ENCODE measurements around the gene KRT7. TPM values are rescaled to one million over a fixed set of nuclear protein-coding genes. Genes with fewer than 3 reads are reported as not detected.
"Not testable (repeated sequence)": the region's sequence is repeated elsewhere in the genome, so short reads cannot be mapped to it uniquely, and the experiment has no call there.

Gene KRT7
- total RNA-seq, 1 donor from 2014 or later = not detected

GRCh38 chr12:52278575-52279421, 45.8 kb downstream of the KRT7 start:
- DNase-seq = peak; percentile 51

- no peak for DNase-seq
Measured at GRCh38 chr12:52279422-52280318, 46.6 kb downstream of the KRT7 start.

GRCh38 chr12:52280319-52280795, 47.3 kb downstream of the KRT7 start:
- no peak for DNase-seq

GRCh38 chr12:52280796-52281560, 47.9 kb downstream of the KRT7 start:
- no peak for DNase-seq

DNA sequence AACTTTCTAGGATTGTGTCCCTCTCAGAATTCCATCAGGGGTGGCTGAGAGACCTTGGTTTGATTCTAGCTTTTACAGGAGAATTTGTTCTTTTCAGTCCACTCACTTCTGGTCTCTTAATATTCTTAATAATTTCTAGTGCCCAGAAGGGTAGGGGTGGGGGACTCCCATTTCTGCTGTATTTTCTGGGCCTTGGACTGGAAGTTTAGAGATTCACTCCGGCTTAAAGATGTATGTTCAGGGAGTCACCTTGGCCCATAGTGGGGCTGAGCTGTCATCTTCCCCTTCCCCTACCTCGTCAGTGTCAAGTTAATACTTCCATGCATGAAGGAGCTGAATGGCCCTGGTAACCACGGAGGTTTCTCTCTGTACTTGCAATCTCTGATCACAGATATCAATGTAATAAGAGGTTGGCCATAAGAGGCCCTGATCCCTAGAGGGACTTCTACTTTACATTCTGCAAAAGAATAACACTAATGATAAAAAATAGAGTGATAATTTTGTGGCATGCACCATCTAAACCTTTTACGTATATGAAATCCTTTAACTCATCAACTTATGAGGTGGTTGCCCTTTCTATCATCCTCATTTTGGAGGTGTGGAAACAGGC, 51.6 kb downstream of the KRT7 start:
- DNase-seq = no peak

DNA sequence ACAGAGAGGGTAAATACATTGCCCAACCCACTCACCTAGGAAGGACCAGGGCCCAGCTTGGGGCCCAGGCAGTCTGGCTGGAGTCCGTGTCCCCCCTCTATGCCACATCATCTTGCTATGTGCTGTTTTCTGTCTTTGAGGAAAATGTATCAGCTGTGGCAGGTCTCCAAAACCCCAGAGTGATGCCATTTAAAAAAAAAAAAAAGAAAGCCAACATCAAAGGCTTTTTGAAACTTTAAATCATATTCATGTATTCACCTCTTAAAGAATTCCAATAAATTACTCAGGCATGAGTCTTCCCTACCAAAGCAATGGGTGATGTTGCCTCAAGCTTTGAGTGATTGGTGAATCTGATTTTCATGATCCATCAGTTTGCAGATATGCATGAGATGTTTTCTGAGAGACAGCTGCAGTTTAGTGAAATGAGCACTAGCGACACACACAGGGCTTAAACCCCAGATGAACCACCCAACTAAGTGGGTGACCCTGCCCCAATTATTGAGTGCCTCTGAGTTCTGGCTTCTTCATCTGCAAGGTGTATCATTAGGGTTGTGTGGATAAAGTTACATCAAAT, 52.2 kb downstream of the KRT7 start:
- DNase-seq = no peak

GRCh38 chr12:52285851-52286530, 52.9 kb downstream of the KRT7 start:
- DNase-seq = no peak

GRCh38 chr12:52286857-52287785, 54.1 kb downstream of the KRT7 start:
- not testable (repeated sequence) for DNase-seq

DNA sequence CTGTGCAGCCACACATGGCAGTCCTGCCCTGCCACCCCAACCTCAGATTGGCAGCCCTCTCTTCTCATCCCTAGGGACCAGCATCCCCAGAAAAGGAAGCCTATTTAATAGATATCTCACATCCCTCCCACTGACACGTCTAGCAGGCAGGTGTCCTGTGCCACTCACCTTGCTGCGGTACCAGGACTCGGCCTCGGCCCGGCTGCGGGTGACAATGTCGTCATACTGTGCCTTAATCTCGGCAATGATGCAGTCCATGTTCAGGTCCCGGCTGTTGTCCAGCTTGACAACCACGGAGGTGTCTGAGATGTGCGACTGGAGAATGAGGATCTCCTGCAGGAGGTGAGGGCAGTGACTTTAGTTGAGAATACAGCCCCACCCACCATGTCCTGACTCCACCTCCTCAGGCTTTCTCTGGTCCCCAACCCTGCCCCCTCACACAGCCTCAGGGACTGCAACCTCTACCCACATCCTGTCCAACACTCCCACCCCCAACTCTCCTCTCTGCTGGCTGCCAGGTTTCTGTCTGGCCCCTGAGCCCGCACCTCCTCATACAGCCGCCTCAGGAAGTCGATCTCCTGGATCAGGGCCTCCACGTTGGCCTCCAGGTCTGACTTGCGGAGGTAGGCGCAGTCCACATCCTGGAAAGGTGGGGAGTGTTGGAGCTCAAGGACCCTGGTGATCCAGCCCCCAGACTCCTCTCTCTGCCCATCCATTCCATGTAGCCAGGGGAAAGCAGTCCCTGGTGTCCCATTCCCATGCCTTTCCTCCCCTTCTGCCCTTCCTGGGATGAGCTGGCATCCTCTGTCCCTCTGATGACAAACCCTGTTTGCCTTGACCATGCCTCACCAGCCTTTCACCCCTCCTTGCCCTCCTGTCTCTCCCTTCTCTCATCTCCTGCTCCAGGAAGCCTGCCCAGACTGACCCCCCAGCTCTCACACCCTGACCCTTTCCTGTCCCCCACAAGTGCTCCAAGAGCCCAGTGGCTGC, 55.1 kb downstream of the KRT7 start:
- DNase-seq = not testable (repeated sequence)

GRCh38 chr12:52290483-52291134, 57.6 kb downstream of the KRT7 start:
- DNase-seq = not testable (repeated sequence)

DNA sequence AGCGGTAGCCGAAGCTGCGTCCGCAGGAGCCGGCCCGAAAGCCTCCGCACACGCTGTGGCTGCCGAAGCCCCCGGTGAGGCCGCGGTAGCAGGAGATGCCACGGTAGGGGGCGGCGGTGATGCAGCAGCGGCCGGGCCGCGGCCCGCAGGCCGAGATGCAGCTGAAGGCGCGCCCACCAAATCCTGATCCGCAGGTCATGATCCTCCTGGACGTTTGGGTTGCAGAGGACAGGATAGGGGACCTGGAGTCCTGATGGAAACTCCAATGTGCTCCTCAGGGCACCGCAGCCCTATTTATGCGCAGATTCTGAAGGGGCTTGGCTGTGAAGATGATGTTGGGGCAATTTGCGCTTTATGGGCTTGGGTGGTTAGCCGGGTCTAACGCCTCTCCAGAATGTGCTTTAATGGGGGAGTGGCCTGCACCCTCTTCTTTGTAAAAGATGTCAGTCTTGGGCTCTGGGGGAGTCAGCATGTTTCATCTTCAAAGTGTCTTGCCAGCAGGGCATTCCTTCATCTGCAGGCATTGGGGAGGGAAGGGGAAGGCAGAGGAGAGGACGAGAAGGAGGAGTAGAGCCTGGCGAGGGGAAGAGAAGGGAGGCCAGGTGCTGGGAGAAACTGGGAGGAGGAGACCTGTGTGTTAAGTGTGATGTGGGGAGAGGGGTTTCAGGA, 58.4 kb downstream of the KRT7 start, which contains the start of gene KRT81:
KRT81 (minus strand) TSS at position 268 of the 669 bp plus-strand sequence; CDS start at position 199, 69 bp downstream.
- DNase-seq = no peak

DNA sequence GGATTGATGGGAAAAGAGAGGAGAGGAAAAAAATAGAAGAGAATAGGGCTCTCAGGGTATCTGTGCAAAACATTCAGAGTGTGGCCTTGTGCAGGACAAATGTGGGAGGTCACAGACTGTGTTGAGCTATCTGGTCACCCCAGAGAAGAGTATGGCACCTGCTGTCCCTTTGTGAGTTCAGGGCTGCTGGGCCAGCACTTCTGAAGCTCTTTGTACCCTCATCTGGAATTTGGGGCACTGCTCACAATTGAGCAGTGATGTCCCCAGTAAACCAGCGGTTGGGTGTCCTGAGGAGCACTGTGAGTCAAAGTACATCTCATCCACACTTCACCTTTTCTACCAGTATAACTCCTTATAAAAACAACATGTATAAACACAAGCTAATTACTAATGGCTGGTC, 60.9 kb downstream of the KRT7 start:
- no peak for DNase-seq

DNA sequence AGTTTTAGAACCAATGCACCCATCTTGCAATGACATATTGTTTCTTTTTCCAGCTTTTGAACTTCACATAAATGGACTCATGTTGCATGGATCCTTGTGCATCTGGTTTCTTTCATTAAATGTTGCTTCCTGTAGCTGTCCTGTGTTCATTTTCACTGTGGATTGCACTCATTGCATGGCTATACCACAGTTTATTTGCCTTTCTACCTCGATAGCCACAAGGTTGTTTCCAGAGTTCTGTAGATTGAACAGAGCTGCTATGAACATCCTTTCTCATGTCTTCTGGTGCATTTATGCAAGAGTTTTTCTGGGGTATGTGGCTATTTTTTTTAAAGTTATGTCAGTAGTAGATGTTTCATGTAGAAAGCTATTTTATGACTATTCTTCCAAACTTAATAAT, 61.8 kb downstream of the KRT7 start:
- DNase-seq = no peak

DNA sequence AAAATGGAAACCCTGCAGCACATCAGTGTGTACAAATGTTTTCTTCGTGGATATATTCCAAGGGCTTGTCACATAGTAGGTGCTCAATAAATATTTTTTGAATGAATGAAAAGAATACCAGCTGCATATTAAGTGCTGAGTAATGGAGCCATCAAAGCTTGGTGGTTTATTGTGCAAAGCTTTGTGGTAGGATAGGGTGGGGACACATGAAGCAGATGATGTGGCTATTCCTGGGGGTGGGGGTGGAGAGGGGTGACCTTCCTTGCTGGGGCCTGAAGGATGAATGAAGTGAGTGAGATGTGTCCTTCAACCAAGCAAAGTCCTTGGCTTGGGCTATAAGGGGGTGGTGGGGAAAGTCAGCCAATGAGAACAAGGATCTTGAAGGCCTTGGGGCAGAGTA, 62.6 kb downstream of the KRT7 start:
- DNase-seq = no peak

DNA sequence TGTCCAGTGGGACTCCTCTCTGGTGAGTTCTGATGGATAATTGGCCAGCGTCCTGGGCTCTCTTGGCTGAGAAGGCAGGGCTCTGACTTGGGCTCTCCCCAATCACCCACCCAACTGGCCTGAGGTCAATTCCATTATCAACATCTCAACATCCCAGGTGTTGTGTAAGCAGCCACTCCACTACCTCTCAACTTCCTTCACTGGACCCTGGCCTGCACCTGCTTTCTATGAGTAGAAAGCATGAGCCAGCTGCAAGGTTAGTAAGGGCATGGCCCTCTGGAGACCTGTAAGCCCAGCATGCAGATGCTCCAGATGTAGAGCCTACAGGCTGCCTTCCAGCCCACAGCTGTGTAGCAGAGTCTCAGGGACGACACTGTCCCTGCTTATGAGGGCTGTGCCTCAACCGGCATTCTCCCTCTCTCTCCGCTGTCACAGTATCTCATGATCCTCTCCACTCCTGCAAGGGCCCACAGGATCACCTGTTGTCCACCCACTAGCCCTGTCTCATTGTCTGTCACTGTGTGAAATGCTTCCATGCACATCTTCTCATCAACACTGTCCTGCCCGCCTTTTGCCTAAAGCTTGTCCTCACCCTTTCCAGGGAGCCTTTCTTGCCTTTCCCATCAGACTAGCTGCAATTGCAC, 63.7 kb downstream of the KRT7 start:
- DNase-seq = no peak
